Measurements from ENCODE around the gene HNRNPF. TPM values are rescaled to one million over a fixed set of nuclear protein-coding genes. Genes with fewer than 3 reads are reported as not detected.

Gene HNRNPF
- total RNA-seq, 1 donor from 2014 or later: 175 TPM

GRCh38 chr10:43352951-43353350 is 56.0 kb downstream of the HNRNPF start:
- peaks cover 6% of the 10 kb centered on the region for H3K27me3 Mint-ChIP-seq (ENCODE audit: insufficient read depth, low read depth)
- no peak overlapping the region for H3K4me2 ChIP-seq
- H3K9me3 ChIP-seq (ENCODE audit: low read depth): no peaks in the 10 kb centered on the region
- no peak overlapping the region for H3K9ac ChIP-seq
- H3K27ac Mint-ChIP-seq: no peak overlapping the region
- H4K20me1 ChIP-seq (ENCODE audit: low read depth): peaks cover 2% of the 10 kb centered on the region
- peaks cover 24% of the 10 kb centered on the region for H3K4me1 Mint-ChIP-seq
- H3K4me3 Mint-ChIP-seq: no peak overlapping the region
- no peak overlapping the region for H2AFZ ChIP-seq (replicated peaks)
- H3K36me3 ChIP-seq: no peaks in the 10 kb centered on the region
- no peak for DNase-seq (ENCODE audit: low spot score)
- H3K27me3 ChIP-seq: no peaks in the 10 kb centered on the region
- no peak overlapping the region for H3K4me3 ChIP-seq
- TF ChIP-seq CTCF (IDR thresholded peaks at IDR 0.05) (no peak), EZH2phosphoT487 (IDR thresholded peaks at IDR 0.05) (no peak), EZH2 (IDR thresholded peaks at IDR 0.05) (no peak)
- peaks cover 20% of the 10 kb centered on the region for H3F3A ChIP-seq (ENCODE audit: low read depth)
- H3K9me3 Mint-ChIP-seq: no peaks in the 10 kb centered on the region
- no peaks in the 10 kb centered on the region for H3K79me2 ChIP-seq (ENCODE audit: low read depth)
- no peaks in the 10 kb centered on the region for H3K36me3 Mint-ChIP-seq
- H3K4me1 ChIP-seq: peaks cover 18% of the 10 kb centered on the region
- no peak overlapping the region for H3K27ac ChIP-seq

DNA sequence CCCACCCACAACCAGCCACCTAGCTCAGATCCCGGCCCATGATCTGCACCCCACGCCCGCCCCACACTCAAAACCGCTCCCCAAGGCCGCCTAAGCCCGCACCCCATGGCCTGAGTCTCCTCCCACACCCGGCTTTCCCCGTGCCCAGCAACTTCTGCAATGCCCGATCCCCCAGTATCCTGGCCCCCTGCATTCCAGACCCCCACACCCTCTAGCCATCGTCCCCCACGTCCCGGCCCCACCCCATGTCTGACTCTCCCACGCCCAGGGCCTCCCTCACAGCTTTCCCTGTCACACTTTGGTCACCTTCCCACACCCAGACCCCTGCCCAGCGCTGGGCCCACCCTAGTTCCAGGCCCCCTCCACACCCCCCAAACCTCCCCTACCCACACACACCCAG is 57.7 kb downstream of the HNRNPF start:
- H3K4me3 Mint-ChIP-seq: no peak overlapping the region
- TF ChIP-seq EZH2phosphoT487 (IDR thresholded peaks at IDR 0.05) (no peak), EZH2 (IDR thresholded peaks at IDR 0.05) (no peak), CTCF (IDR thresholded peaks at IDR 0.05) (no peak)
- no peak overlapping the region for H3K9ac ChIP-seq
- no peaks in the 10 kb centered on the region for H3K9me3 Mint-ChIP-seq
- no peaks in the 10 kb centered on the region for H3K36me3 ChIP-seq
- no peak overlapping the region for H3K27ac Mint-ChIP-seq
- H3K27ac ChIP-seq: no peak overlapping the region
- no peak overlapping the region for H3K4me3 ChIP-seq
- H4K20me1 ChIP-seq (ENCODE audit: low read depth): peaks cover 2% of the 10 kb centered on the region
- no peak for DNase-seq (ENCODE audit: low spot score)
- H3K4me1 ChIP-seq: peaks cover 18% of the 10 kb centered on the region
- H3K4me1 Mint-ChIP-seq: peaks cover 24% of the 10 kb centered on the region
- H3K79me2 ChIP-seq (ENCODE audit: low read depth): no peaks in the 10 kb centered on the region
- H3K4me2 ChIP-seq: no peak overlapping the region
- no peaks in the 10 kb centered on the region for H3K27me3 ChIP-seq
- peaks cover 20% of the 10 kb centered on the region for H3F3A ChIP-seq (ENCODE audit: low read depth)
- peaks cover 6% of the 10 kb centered on the region for H3K27me3 Mint-ChIP-seq (ENCODE audit: insufficient read depth, low read depth)
- H3K9me3 ChIP-seq (ENCODE audit: low read depth): no peaks in the 10 kb centered on the region
- no peaks in the 10 kb centered on the region for H3K36me3 Mint-ChIP-seq
- H2AFZ ChIP-seq (replicated peaks): no peak overlapping the region

DNA sequence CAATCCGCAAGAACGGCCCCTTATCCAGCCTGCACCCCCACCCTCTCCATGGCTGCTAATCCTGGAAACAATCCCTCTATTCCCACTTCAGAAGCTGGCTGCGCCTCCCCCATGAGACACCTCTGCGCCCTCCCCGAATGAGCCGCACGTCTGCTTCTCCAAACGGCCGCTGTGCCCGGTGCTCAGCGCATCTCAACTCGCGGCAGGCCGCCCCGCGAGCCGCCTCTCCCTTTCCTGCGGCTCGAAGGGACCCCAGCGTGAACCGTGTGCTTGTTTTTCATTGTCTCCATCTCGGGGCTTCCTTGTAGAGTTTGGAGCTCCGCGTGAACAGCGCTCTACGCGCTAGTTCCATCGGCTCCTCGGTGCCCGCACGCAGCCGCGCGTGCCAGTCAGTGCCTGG is 58.3 kb downstream of the HNRNPF start:
- no peak overlapping the region for H3K4me3 Mint-ChIP-seq
- Histone ChIP-seq H3K79me2 (ENCODE audit: low read depth) (no peaks in the 10 kb centered on the region), H3K27ac (no peak overlapping the region), H3F3A (ENCODE audit: low read depth) (peaks cover 15% of the 10 kb centered on the region), H3K9me3 (ENCODE audit: low read depth) (no peaks in the 10 kb centered on the region), H3K4me1 (peaks cover 18% of the 10 kb centered on the region), H3K4me2 (no peak overlapping the region), H3K36me3 (no peaks in the 10 kb centered on the region), H2AFZ (replicated peaks) (no peak overlapping the region), H3K9ac (no peak overlapping the region), H3K4me3 (no peak overlapping the region), H4K20me1 (ENCODE audit: low read depth) (peaks cover 2% of the 10 kb centered on the region), H3K27me3 (no peaks in the 10 kb centered on the region)
- H3K36me3 Mint-ChIP-seq: no peaks in the 10 kb centered on the region
- TF ChIP-seq EZH2 (IDR thresholded peaks at IDR 0.05) (no peak), EZH2phosphoT487 (IDR thresholded peaks at IDR 0.05) (no peak)
- peaks cover 19% of the 10 kb centered on the region for H3K4me1 Mint-ChIP-seq
- no peaks in the 10 kb centered on the region for H3K9me3 Mint-ChIP-seq
- H3K27me3 Mint-ChIP-seq (ENCODE audit: insufficient read depth, low read depth): peaks cover 5% of the 10 kb centered on the region
- DNase-seq (ENCODE audit: low spot score): no peak
- H3K27ac Mint-ChIP-seq: no peak overlapping the region

DNA sequence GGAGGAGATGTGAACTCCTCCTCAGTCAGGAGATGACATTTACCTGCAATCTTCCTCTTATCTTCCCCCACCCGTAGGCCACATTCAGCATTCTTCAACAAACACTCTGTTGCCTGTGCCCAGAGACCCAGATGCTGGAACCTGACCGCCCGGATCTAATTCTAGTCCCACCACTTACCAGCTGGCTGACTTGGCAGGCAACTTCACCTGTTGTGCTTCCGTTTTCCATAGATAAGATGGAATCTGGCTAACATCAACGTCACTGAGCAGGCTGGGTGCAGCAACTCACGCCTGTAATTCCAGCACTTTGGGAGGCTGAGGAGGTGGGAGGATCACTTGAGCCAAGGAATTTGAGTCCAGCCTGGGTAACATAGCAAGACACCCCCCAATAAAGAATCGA is 58.8 kb downstream of the HNRNPF start:
- H3K27me3 ChIP-seq: no peaks in the 10 kb centered on the region
- H3K36me3 ChIP-seq: no peaks in the 10 kb centered on the region
- peaks cover 18% of the 10 kb centered on the region for H3K4me1 ChIP-seq
- Mint-ChIP-seq H3K9me3 (no peaks in the 10 kb centered on the region), H3K27ac (no peak overlapping the region), H3K4me3 (no peak overlapping the region), H3K27me3 (ENCODE audit: insufficient read depth, low read depth) (peaks cover 3% of the 10 kb centered on the region), H3K4me1 (peaks cover 17% of the 10 kb centered on the region), H3K36me3 (no peaks in the 10 kb centered on the region)
- no peak overlapping the region for H3K9ac ChIP-seq
- no peak overlapping the region for H2AFZ ChIP-seq (replicated peaks)
- no peak overlapping the region for H3K4me2 ChIP-seq
- DNase-seq (ENCODE audit: low spot score): no peak
- no peak overlapping the region for H3K4me3 ChIP-seq
- peaks cover 10% of the 10 kb centered on the region for H3F3A ChIP-seq (ENCODE audit: low read depth)
- no peaks in the 10 kb centered on the region for H3K79me2 ChIP-seq (ENCODE audit: low read depth)
- H3K27ac ChIP-seq: no peak overlapping the region
- peaks cover 1% of the 10 kb centered on the region for H4K20me1 ChIP-seq (ENCODE audit: low read depth)
- TF ChIP-seq CTCF (IDR thresholded peaks at IDR 0.05) (no peak), EZH2 (IDR thresholded peaks at IDR 0.05) (no peak), EZH2phosphoT487 (IDR thresholded peaks at IDR 0.05) (no peak)
- no peaks in the 10 kb centered on the region for H3K9me3 ChIP-seq (ENCODE audit: low read depth)

All from neural progenitor cell (in vitro differentiated cells).